ENCODE results near the gene PSMB3.

DNA sequence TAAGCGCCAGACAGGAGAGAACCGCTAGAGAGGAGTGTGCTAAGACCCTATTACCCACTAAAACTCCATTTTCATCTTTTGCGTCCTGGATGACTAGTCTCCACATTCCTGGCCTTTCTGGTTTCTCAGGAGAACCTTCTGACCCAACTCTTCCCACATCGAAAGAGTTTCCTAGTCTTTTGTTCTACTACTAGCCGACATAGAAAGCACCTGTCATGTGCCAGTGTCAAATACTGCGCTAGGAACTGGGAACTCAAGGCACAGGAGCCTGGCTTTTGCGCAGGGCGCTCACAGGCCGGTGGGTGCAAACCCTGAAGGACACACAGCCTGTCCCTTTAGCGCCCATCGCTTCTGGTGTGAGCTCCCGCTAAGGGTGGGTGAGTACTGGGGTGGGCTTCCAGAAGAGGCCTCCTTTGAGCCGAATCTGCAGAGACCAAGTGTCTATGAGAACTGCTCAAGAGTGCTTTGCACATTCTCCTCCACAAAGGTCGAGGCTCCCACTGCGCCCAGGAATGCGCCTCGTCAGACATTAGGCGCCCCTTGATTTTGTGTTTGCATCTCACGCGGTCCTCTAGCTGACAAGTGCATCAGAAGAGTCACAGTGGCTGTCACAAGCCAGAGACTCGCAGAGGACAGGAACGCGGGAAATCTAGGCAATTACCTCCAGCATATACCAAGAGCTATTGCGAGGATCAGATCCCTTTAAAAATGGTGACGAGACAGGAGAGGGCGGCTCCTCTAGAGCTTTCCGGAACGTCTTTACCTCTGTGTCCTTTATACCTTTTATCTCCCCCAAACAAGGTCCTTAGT lies 2.0 kb upstream of the PSMB3 start:
- TF ChIP-seq EZH2phosphoT487 (IDR thresholded peaks at IDR 0.05; ENCODE audit: borderline replicate concordance, low read depth) (no peak), ELF1 (IDR thresholded peaks at IDR 0.05) (no peak), FOXM1 (IDR thresholded peaks at IDR 0.05; ENCODE audit: low read depth) (no peak), TAF1 (IDR thresholded peaks at IDR 0.05; ENCODE audit: borderline replicate concordance, low read depth, low read length) (no peak), POLR2AphosphoS5 (IDR thresholded peaks at IDR 0.05; ENCODE audit: low read depth, low read length) (no peak), RFX5 (IDR thresholded peaks at IDR 0.05; ENCODE audit: low read length) (no peak), RXRA (IDR thresholded peaks at IDR 0.05; ENCODE audit: borderline replicate concordance, low read depth) (no peak), PBX3 (IDR thresholded peaks at IDR 0.05) (no peak), TEAD4 (IDR thresholded peaks at IDR 0.05; ENCODE audit: borderline replicate concordance, insufficient read depth) (no peak), EP300 (IDR thresholded peaks at IDR 0.05; ENCODE audit: borderline replicate concordance in 1 of 2, low read depth in 1 of 2, low read length in 1 of 2) (no peak)
- TF ChIP-seq, protein P1, sequence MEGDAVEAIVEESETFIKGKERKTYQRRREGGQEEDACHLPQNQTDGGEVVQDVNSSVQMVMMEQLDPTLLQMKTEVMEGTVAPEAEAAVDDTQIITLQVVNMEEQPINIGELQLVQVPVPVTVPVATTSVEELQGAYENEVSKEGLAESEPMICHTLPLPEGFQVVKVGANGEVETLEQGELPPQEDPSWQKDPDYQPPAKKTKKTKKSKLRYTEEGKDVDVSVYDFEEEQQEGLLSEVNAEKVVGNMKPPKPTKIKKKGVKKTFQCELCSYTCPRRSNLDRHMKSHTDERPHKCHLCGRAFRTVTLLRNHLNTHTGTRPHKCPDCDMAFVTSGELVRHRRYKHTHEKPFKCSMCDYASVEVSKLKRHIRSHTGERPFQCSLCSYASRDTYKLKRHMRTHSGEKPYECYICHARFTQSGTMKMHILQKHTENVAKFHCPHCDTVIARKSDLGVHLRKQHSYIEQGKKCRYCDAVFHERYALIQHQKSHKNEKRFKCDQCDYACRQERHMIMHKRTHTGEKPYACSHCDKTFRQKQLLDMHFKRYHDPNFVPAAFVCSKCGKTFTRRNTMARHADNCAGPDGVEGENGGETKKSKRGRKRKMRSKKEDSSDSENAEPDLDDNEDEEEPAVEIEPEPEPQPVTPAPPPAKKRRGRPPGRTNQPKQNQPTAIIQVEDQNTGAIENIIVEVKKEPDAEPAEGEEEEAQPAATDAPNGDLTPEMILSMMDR (IDR thresholded peaks at IDR 0.05), result no peak
- TF ChIP-seq, protein P2, sequence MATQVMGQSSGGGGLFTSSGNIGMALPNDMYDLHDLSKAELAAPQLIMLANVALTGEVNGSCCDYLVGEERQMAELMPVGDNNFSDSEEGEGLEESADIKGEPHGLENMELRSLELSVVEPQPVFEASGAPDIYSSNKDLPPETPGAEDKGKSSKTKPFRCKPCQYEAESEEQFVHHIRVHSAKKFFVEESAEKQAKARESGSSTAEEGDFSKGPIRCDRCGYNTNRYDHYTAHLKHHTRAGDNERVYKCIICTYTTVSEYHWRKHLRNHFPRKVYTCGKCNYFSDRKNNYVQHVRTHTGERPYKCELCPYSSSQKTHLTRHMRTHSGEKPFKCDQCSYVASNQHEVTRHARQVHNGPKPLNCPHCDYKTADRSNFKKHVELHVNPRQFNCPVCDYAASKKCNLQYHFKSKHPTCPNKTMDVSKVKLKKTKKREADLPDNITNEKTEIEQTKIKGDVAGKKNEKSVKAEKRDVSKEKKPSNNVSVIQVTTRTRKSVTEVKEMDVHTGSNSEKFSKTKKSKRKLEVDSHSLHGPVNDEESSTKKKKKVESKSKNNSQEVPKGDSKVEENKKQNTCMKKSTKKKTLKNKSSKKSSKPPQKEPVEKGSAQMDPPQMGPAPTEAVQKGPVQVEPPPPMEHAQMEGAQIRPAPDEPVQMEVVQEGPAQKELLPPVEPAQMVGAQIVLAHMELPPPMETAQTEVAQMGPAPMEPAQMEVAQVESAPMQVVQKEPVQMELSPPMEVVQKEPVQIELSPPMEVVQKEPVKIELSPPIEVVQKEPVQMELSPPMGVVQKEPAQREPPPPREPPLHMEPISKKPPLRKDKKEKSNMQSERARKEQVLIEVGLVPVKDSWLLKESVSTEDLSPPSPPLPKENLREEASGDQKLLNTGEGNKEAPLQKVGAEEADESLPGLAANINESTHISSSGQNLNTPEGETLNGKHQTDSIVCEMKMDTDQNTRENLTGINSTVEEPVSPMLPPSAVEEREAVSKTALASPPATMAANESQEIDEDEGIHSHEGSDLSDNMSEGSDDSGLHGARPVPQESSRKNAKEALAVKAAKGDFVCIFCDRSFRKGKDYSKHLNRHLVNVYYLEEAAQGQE (IDR thresholded peaks at IDR 0.05; ENCODE audit: low read depth, low read length), result no peak
- TF ChIP-seq, protein P3, sequence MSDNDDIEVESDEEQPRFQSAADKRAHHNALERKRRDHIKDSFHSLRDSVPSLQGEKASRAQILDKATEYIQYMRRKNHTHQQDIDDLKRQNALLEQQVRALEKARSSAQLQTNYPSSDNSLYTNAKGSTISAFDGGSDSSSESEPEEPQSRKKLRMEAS (IDR thresholded peaks at IDR 0.05; ENCODE audit: low read depth), result no peak
- TF ChIP-seq, protein P4, sequence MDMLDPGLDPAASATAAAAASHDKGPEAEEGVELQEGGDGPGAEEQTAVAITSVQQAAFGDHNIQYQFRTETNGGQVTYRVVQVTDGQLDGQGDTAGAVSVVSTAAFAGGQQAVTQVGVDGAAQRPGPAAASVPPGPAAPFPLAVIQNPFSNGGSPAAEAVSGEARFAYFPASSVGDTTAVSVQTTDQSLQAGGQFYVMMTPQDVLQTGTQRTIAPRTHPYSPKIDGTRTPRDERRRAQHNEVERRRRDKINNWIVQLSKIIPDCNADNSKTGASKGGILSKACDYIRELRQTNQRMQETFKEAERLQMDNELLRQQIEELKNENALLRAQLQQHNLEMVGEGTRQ (IDR thresholded peaks at IDR 0.05; ENCODE audit: borderline replicate concordance, low read depth, low read length), result no peak

Data from SK-N-SH (cell line).